ENCODE results near the gene LETM1. TPM values are rescaled to one million over a fixed set of nuclear protein-coding genes. Genes with fewer than 3 reads are reported as not detected.
A peak's percentile ranks its signal among the peaks of the same experiment; 100 is the strongest.

Gene LETM1
- total and polyA plus RNA-seq, 2 of the 13 experiments (the other 11 are each of a cell fraction or from before 2014, with no cell fraction given), result 9.7 to 41.6 TPM

DNA sequence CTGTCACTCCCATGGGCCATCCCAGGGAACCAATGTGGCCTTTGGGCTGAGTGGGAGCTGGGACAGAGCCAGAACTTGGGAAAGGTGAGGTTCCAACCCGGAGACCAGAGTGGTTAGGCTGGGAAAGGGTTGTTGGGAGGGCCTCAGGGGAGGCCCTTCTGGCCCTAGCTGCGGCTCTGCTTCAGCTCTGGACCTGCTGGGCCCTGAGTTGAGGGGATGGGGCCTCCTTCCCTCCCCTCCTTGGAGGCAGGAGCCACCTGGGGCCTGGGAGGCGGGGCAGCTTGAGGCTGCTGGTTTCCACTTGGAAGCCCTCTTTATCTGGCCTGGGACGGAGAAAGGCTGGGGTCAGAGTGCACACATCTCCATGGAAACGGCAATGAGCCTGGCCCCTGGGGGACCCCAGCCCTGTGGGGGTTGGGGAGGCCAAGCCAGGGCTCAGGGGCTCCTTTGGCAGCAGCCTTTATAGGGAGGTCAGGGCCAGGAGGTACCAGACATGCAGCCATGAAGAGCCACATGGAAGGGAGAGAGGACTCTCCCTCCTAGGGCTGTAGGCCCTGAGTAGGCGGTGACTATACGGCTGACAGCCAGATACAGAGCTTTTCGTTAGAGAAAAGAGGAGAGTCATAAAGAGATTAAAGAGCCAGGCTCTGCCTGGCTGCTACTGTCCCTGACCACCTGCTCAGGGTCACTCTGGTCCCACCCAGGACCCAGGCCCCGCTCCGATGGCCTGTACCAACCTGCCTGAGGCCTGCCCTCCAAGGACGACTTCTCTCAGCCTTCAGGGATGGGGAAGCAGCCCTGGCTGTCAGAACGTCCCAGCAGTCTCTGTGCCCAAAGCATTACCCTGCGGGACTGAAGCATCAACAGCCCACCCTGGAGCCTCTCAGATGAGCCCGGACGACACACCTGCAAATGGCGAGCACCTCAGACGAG is 8.4 kb upstream of the LETM1 start (continued):
- TF ChIP-seq, protein P1, sequence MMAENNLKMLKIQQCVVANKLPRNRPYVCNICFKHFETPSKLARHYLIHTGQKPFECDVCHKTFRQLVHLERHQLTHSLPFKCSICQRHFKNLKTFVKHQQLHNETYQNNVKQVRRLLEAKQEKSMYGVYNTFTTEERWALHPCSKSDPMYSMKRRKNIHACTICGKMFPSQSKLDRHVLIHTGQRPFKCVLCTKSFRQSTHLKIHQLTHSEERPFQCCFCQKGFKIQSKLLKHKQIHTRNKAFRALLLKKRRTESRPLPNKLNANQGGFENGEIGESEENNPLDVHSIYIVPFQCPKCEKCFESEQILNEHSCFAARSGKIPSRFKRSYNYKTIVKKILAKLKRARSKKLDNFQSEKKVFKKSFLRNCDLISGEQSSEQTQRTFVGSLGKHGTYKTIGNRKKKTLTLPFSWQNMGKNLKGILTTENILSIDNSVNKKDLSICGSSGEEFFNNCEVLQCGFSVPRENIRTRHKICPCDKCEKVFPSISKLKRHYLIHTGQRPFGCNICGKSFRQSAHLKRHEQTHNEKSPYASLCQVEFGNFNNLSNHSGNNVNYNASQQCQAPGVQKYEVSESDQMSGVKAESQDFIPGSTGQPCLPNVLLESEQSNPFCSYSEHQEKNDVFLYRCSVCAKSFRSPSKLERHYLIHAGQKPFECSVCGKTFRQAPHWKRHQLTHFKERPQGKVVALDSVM (CRISPR knock-in tag; IDR thresholded peaks at IDR 0.05), result peak; percentile 65; the same call in 1 of the 2 replicates
- TF ChIP-seq ZNF772 (CRISPR knock-in tag; IDR thresholded peaks at IDR 0.05) (no peak), ZNF558 (CRISPR knock-in tag; IDR thresholded peaks at IDR 0.05; ENCODE audit: borderline replicate concordance) (no peak), ZNF549 (CRISPR knock-in tag; IDR thresholded peaks at IDR 0.05) (no peak), GLI4 (CRISPR knock-in tag; IDR thresholded peaks at IDR 0.05; ENCODE audit: borderline replicate concordance) (no peak), KDM3A (CRISPR knock-in tag; IDR thresholded peaks at IDR 0.05; ENCODE audit: low read depth) (no peak), HMGA1 (CRISPR knock-in tag; conservative IDR thresholded peaks at IDR 0.05) (no peak), NAIF1 (CRISPR knock-in tag; IDR thresholded peaks at IDR 0.05; ENCODE audit: borderline replicate concordance) (no peak), MEIS1 (CRISPR knock-in tag; IDR thresholded peaks at IDR 0.05; ENCODE audit: borderline replicate concordance) (peak; percentile 29; the same call in 1 of the 2 replicates), HNF4G (IDR thresholded peaks at IDR 0.05; ENCODE audit: borderline replicate concordance, low read depth, low read length) (no peak), HNF4G (CRISPR knock-in tag; IDR thresholded peaks at IDR 0.05; ENCODE audit: borderline replicate concordance, low read depth) (no peak), HOXA7 (CRISPR knock-in tag; IDR thresholded peaks at IDR 0.05) (no peak), ZNF350 (CRISPR knock-in tag; IDR thresholded peaks at IDR 0.05; ENCODE audit: borderline replicate concordance, low read depth) (peak; percentile 46; the same call in 1 of the 2 replicates), ZNF780A (CRISPR knock-in tag; IDR thresholded peaks at IDR 0.05) (no peak), ZNF441 (CRISPR knock-in tag; IDR thresholded peaks at IDR 0.05; ENCODE audit: borderline replicate concordance) (no peak), STAG1 (CRISPR knock-in tag; IDR thresholded peaks at IDR 0.05) (no peak)
- TF ChIP-seq, protein P2, sequence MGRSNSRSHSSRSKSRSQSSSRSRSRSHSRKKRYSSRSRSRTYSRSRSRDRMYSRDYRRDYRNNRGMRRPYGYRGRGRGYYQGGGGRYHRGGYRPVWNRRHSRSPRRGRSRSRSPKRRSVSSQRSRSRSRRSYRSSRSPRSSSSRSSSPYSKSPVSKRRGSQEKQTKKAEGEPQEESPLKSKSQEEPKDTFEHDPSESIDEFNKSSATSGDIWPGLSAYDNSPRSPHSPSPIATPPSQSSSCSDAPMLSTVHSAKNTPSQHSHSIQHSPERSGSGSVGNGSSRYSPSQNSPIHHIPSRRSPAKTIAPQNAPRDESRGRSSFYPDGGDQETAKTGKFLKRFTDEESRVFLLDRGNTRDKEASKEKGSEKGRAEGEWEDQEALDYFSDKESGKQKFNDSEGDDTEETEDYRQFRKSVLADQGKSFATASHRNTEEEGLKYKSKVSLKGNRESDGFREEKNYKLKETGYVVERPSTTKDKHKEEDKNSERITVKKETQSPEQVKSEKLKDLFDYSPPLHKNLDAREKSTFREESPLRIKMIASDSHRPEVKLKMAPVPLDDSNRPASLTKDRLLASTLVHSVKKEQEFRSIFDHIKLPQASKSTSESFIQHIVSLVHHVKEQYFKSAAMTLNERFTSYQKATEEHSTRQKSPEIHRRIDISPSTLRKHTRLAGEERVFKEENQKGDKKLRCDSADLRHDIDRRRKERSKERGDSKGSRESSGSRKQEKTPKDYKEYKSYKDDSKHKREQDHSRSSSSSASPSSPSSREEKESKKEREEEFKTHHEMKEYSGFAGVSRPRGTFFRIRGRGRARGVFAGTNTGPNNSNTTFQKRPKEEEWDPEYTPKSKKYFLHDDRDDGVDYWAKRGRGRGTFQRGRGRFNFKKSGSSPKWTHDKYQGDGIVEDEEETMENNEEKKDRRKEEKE (IDR thresholded peaks at IDR 0.05), result no peak
- TF ChIP-seq, protein P3, sequence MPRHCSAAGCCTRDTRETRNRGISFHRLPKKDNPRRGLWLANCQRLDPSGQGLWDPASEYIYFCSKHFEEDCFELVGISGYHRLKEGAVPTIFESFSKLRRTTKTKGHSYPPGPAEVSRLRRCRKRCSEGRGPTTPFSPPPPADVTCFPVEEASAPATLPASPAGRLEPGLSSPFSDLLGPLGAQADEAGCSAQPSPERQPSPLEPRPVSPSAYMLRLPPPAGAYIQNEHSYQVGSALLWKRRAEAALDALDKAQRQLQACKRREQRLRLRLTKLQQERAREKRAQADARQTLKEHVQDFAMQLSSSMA (CRISPR knock-in tag; IDR thresholded peaks at IDR 0.05), result no peak
- TF ChIP-seq, protein P4, sequence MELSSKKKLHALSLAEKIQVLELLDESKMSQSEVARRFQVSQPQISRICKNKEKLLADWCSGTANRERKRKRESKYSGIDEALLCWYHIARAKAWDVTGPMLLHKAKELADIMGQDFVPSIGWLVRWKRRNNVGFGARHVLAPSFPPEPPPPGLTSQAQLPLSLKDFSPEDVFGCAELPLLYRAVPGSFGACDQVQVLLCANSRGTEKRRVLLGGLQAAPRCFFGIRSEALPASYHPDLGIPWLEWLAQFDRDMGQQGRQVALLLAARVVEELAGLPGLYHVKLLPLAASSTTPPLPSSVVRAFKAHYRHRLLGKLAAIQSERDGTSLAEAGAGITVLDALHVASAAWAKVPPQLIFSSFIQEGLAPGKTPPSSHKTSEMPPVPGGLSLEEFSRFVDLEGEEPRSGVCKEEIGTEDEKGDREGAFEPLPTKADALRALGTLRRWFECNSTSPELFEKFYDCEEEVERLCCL (CRISPR knock-in tag; IDR thresholded peaks at IDR 0.05; ENCODE audit: borderline replicate concordance), result no peak
